ENCODE data around the gene HGS.

DNA sequence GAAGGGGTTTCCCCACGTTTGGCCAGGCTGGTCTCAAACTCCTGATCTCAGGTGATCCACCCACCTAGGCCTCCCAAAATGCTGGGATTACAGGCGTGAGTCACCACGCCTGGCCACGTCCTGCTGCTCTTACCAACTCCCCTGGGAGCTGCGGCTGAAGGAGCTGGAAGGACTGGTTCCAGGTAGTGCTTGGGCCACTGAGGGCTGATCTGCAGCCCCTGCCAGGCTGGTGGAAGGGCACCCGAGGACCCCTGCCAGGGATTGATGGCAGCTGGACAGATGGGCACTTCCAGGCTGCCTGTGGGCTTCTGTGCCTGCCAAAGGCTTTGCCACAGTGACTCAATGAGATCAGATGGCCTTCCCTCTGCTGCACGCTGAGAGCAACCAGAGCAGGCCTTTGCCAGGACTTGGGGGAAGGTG lies 19.8 kb upstream of the HGS start:
- TF ChIP-seq, protein P1, sequence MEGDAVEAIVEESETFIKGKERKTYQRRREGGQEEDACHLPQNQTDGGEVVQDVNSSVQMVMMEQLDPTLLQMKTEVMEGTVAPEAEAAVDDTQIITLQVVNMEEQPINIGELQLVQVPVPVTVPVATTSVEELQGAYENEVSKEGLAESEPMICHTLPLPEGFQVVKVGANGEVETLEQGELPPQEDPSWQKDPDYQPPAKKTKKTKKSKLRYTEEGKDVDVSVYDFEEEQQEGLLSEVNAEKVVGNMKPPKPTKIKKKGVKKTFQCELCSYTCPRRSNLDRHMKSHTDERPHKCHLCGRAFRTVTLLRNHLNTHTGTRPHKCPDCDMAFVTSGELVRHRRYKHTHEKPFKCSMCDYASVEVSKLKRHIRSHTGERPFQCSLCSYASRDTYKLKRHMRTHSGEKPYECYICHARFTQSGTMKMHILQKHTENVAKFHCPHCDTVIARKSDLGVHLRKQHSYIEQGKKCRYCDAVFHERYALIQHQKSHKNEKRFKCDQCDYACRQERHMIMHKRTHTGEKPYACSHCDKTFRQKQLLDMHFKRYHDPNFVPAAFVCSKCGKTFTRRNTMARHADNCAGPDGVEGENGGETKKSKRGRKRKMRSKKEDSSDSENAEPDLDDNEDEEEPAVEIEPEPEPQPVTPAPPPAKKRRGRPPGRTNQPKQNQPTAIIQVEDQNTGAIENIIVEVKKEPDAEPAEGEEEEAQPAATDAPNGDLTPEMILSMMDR (IDR thresholded peaks at IDR 0.05): no peak
- TF ChIP-seq POLR2AphosphoS5 (IDR thresholded peaks at IDR 0.05): no peak
